HG02938 (cell line): Measurements from ENCODE around the gene ZNF667.
A peak's percentile ranks its signal among the peaks of the same experiment; 100 is the strongest.

Source experiments
- ATAC-seq: cut with Tn5 transposase; IDR thresholded peaks from one replicate; pipeline ENCODE4 v1.9.1; 2021; ENCODE audit warnings: mild to moderate bottlenecking, moderate library complexity; ENCODE audit not compliant: unreplicated experiment

The ZNF667 gene

GRCh38 chr19:56393119-56394012 is 83.8 kb downstream of the ZNF667 start, which contains the start of gene ZNF582:
Gene ZNF582 (minus strand): TSS chr19:56393534. CDS start chr19:56391752, 1,782 bp downstream.
- peak; percentile 89 for ATAC-seq
